CD4-positive, alpha-beta T cell treated with Interleukin-17A for 1 hour (primary cell): ENCODE data around the gene NTHL1.

ENCODE experiments used
- DNase-seq: peaks from one replicate; pipeline ENCODE4 v3.0.0-alpha.2; 2020

The NTHL1 gene

DNA sequence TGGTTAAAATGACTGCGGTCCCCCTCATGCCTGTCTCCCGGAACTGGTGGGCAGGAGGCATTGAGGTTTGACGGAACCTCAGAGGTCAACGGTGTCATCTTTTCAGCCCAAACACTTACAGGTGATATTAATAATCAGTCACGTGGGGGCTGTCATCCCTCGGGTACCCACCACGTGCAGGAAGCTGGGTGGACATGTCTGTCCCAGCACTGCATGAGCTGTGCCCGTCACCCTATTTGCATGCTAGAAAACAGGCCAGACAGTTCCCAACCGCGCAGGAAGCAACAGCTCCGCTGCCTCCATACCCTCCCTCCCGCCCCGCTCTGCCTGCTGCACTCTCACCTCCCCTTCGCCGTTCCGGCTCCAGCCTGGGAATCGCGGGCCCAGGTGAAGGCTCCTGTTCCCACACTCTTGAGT, 56.5 kb downstream of the NTHL1 start:
- peak; percentile 76 for DNase-seq

DNA sequence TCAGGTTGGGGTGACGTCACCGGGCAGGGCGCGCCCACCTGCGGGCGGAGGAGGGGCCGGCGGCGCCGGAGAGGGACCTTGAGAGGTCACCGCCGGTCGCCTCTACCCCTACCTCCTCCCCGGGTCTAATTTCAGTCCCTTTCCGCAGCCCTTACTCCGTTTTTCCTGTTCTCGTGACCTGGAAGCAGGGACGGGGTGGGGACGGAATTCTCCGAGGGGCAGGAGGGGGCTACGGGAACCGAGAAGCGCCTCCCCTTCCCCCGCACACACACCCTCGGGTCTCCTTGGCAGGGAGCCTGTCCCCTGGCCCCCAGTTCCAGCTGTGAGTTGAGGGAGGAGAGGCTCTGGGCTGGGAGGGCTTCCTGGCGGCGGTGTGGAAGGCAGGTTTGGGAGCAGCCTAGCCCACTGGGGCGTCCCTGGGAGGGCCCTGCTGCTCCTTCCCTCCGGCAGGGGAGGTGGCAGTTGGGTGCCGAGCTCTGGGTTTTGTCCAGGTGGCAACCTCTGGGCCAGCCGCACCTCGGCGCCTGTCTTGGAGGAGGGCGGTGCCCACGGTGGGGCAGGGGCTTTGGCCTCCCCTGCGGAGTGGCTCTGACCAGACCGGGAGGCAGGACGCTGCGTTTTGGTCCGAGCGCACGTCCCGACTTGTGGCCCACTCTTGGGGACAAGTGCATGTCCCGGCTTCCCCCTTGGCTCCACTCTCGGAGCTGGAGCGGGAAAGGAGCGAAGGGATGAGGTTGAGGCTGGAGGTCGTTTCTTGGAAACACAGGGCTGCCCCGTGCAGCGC, 57.1 kb downstream of the NTHL1 start:
- peak; percentile 64 for DNase-seq

DNA sequence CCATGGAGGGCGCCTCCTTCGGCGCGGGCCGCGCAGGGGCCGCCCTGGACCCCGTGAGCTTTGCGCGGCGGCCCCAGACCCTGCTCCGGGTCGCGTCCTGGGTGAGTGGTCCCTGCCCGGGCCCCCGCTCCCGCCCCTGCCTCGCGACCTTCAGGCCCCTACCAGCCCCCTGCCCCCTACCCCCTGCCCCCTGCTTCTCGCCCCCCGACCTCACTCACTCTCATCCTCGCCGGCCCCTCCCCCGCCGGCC, 57.6 kb downstream of the NTHL1 start:
- no peak for DNase-seq
